ENCODE results near the gene ATP8B4.

- no peak for TF ChIP-seq RAD21 (IDR thresholded peaks at IDR 0.05; ENCODE audit: low read depth)
- no peak for TF ChIP-seq ZBTB7A (IDR thresholded peaks at IDR 0.05; ENCODE audit: low read depth)
- no peak for TF ChIP-seq REST (IDR thresholded peaks at IDR 0.05; ENCODE audit: low read depth)
- TF ChIP-seq TAF1 (IDR thresholded peaks at IDR 0.05; ENCODE audit: low read depth), result no peak
- no peak for TF ChIP-seq MAX (IDR thresholded peaks at IDR 0.05)
- TF ChIP-seq TCF12 (IDR thresholded peaks at IDR 0.05; ENCODE audit: low read depth), result no peak
- TF ChIP-seq EP300 (IDR thresholded peaks at IDR 0.05; ENCODE audit: borderline replicate concordance), result no peak
- TF ChIP-seq NFIC (IDR thresholded peaks at IDR 0.05), result no peak
- TF ChIP-seq FOXM1 (IDR thresholded peaks at IDR 0.05; ENCODE audit: borderline replicate concordance, low read depth), result no peak
- no peak for TF ChIP-seq EGR1 (IDR thresholded peaks at IDR 0.05)
- TF ChIP-seq TEAD4 (IDR thresholded peaks at IDR 0.05), result no peak
- no peak for TF ChIP-seq YY1 (IDR thresholded peaks at IDR 0.05; ENCODE audit: low read depth)
- no peak for TF ChIP-seq CEBPB (IDR thresholded peaks at IDR 0.05)
- no peak for TF ChIP-seq CREB1 (IDR thresholded peaks at IDR 0.05; ENCODE audit: low read depth)
Observed at GRCh38 chr15:50028326-50028725, 90.7 kb downstream of the ATP8B4 start.

Measured in Ishikawa (cell line).